A549 treated with dexamethasone at 1 μM for 4 hours (cell line): Measurements from ENCODE around the gene FOXRED1. TPM values are rescaled to one million over a fixed set of nuclear protein-coding genes. Genes with fewer than 3 reads are reported as not detected.

Experiments
- total RNA-seq: library from RNA; stranded (reverse); fragments of 200-300 nt; extraction: Qiagen RNA extraction; gene quantifications from 5 replicates; pipeline ENCODE4 v1.2.3, GENCODE V29; 2022

Gene FOXRED1
- total RNA-seq: 18.8 to 23.1 TPM (median 21.6 TPM) in 5 replicates

GRCh38 chr11:126268708-126269579 is at the start of gene FOXRED1, which contains the start of gene SRPRA:
FOXRED1 (plus strand) TSS chr11:126269154; CDS start chr11:126269207, 53 bp downstream.
SRPRA (minus strand) TSS chr11:126268895; CDS start chr11:126268804, 91 bp downstream.

GRCh38 chr11:126282736-126283591 is 14.0 kb downstream of the FOXRED1 start, which contains the start of gene TIRAP:
TIRAP (plus strand) TSS chr11:126283093; CDS start chr11:126290895, 7,802 bp downstream.

GRCh38 chr11:126303623-126304456 is 34.9 kb downstream of the FOXRED1 start, which contains the start of gene DCPS:
DCPS (plus strand) TSS chr11:126304060; CDS start chr11:126304081, 21 bp downstream.

Other genes with a start within 250 kb of the FOXRED1 start
- 1.2 to 2.9 TPM (median 1.6 TPM) in 5 replicates for gene CDON, start 206.3 kb upstream of the FOXRED1 start, total RNA-seq
- 15.0 to 16.5 TPM (median 15.6 TPM) in 5 replicates for gene RPUSD4, start 57.5 kb upstream of the FOXRED1 start, total RNA-seq
- 13.4 to 16.9 TPM (median 14.9 TPM) in 5 replicates for gene FAM118B, start 57.4 kb upstream of the FOXRED1 start, total RNA-seq
- 57.1 to 60.7 TPM (median 59.4 TPM) in 5 replicates for gene SRPRA, start 259 bp upstream of the FOXRED1 start, total RNA-seq
- gene TIRAP, start 13.9 kb downstream of the FOXRED1 start, total RNA-seq: 5.6 to 7.5 TPM (median 6.6 TPM) in 5 replicates
- 18.5 to 20.7 TPM (median 19.2 TPM) in 5 replicates for gene DCPS, start 34.9 kb downstream of the FOXRED1 start, total RNA-seq
- 28.4 to 32.6 TPM (median 30.7 TPM) in 5 replicates for gene ST3GAL4, start 86.5 kb downstream of the FOXRED1 start, total RNA-seq